Neutrophil (primary cell): Measurements from ENCODE around the gene DHRS13.
A peak's percentile ranks its signal among the peaks of the same experiment; 100 is the strongest.
"Not testable (repeated sequence)": the region's sequence is repeated elsewhere in the genome, so short reads cannot be mapped to it uniquely, and the experiment has no call there.

ENCODE experiments used
- H3K27ac ChIP-seq: fragments of 200-600 bp; sonication (generic); 2 replicates; pipeline ENCODE4 v1.5.1; 2016; ENCODE audit warnings: mild to moderate bottlenecking, moderate library complexity
- H3K27me3 ChIP-seq: fragments of 200-600 bp; sonication (generic); 2 replicates; pipeline ENCODE4 v1.6.0; 2016; ENCODE audit warnings: mild to moderate bottlenecking
- H3K36me3 ChIP-seq: fragments of 200-600 bp; sonication (generic); 2 replicates; pipeline ENCODE4 v1.5.1; 2017
- H3K4me1 ChIP-seq, 2 experiments: fragments of 200-600 bp in 1 of 2; sonication (generic) in 1 of 2; 1 replicate in 1 of 2; 2 replicates in 1 of 2; pipeline versions ENCODE4 v1.5.1 to v1.6.1; 2013 to 2016; ENCODE audit warnings: low read depth in 1 of 2, low read length in 1 of 2, mild to moderate bottlenecking in 1 of 2, moderate library complexity in 1 of 2; ENCODE audit not compliant: control insufficient read depth in 1 of 2, insufficient read depth in 1 of 2
- H3K4me3 ChIP-seq, 2 experiments: fragments of 200-600 bp in 1 of 2; sonication (generic) in 1 of 2; 1 replicate in 1 of 2; 2 replicates in 1 of 2; pipeline ENCODE4 v1.5.1; 2013 to 2016; ENCODE audit warnings: low read depth in 1 of 2, low read length in 1 of 2, mild to moderate bottlenecking in 1 of 2, moderate library complexity in 1 of 2
- H3K9me3 ChIP-seq: fragments of 200-600 bp; sonication (generic); 2 replicates; pipeline ENCODE4 v1.5.1; 2016
- CTCF ChIP-seq: fragments of 200-600 bp; sonication (generic); IDR thresholded peaks from 2 replicates; pipeline ENCODE4 v1.5.1; 2016; ENCODE audit warnings: antibody characterized with exemption

Gene DHRS13

GRCh38 chr17:28907709-28908475 is 5.0 kb upstream of the DHRS13 start:
- no peaks in the 10 kb centered on the region for H3K9me3 ChIP-seq
- H3K36me3 ChIP-seq = peaks cover 82% of the 10 kb centered on the region
- peaks cover 6 to 8% of the 10 kb centered on the region in 2 experiments for H3K4me1 ChIP-seq
- H3K4me3 ChIP-seq = no peak overlapping the region
- no peak for TF ChIP-seq CTCF
- H3K27me3 ChIP-seq = no peaks in the 10 kb centered on the region
- peak overlapping the region; percentile 48 for H3K27ac ChIP-seq

GRCh38 chr17:28906706-28907438 is 4.0 kb upstream of the DHRS13 start:
- H3K4me3 ChIP-seq = no peak overlapping the region
- no peaks in the 10 kb centered on the region for H3K27me3 ChIP-seq
- peak overlapping the region; percentile 48 for H3K27ac ChIP-seq
- no peak for TF ChIP-seq CTCF
- no peaks in the 10 kb centered on the region for H3K9me3 ChIP-seq
- H3K36me3 ChIP-seq = peaks cover 71% of the 10 kb centered on the region
- peaks cover 9 to 10% of the 10 kb centered on the region in 2 experiments for H3K4me1 ChIP-seq

- TF ChIP-seq CTCF = no peak
- Histone ChIP-seq H3K36me3 (peaks cover 65% of the 10 kb centered on the region), H3K9me3 (no peaks in the 10 kb centered on the region), H3K27me3 (no peaks in the 10 kb centered on the region), H3K4me3 (no peak overlapping the region), H3K4me1 (peaks cover 15 to 16% of the 10 kb centered on the region in 2 experiments), H3K27ac (peak overlapping the region; percentile 48)
Observed at GRCh38 chr17:28906276-28906675, 3.4 kb upstream of the DHRS13 start.

GRCh38 chr17:28904800-28905199 is 1.9 kb upstream of the DHRS13 start:
- TF ChIP-seq CTCF = no peak
- Histone ChIP-seq H3K9me3 (no peaks in the 10 kb centered on the region), H3K4me1 (peaks cover 29% of the 10 kb centered on the region in 2 experiments), H3K4me3 (no peak overlapping the region), H3K36me3 (peaks cover 58% of the 10 kb centered on the region), H3K27ac (peak overlapping the region; percentile 94), H3K27me3 (no peaks in the 10 kb centered on the region)

- not testable (repeated sequence) for H3K27me3 ChIP-seq, H3K9me3 ChIP-seq
- Histone ChIP-seq H3K4me1 (peaks cover 40 to 41% of the 10 kb centered on the region in 2 experiments), H3K27ac (peak overlapping the region; percentile 94), H3K4me3 (peak overlapping the region in 1 of 2 experiments; percentile 84), H3K36me3 (peaks cover 50% of the 10 kb centered on the region)
Observed at GRCh38 chr17:28903546-28903841, 615 bp upstream of the DHRS13 start.
